Measurements from ENCODE around the gene ARHGAP30. TPM values are rescaled to one million over a fixed set of nuclear protein-coding genes. Genes with fewer than 3 reads are reported as not detected.

ARHGAP30 gene
- total and polyA plus RNA-seq, 12 donors: 1.2 to 16.4 (median 1.9) TPM

GRCh38 chr1:161106431-161106830 lies 36.7 kb upstream of the ARHGAP30 start:
- WGBS, 2 donors: 93 to 94% methylated on average over 1 of the region's 1 CpG
- Histone ChIP-seq H3K4me3 (no peak overlapping the region), H3K36me3 (peaks cover 0 to 37% (median 8%) of the 10 kb centered on the region in 9 donors), H3K9me3 (no peaks in the 10 kb centered on the region), H3K27ac (no peak overlapping the region), H3K27me3 (no peaks in the 10 kb centered on the region), H3K4me1 (peaks cover 0 to 5% (median 1%) of the 10 kb centered on the region in 9 donors)
- intact Hi-C loops (cut with DNase I): no loop called here
- DNase-seq: no peak
- no peak for TF ChIP-seq CTCF (IDR thresholded peaks at IDR 0.05)
- no peak for ATAC-seq

- Histone ChIP-seq H3K27me3 (no peaks in the 10 kb centered on the region), H3K4me3 (no peak overlapping the region), H3K9me3 (no peaks in the 10 kb centered on the region), H3K36me3 (peaks cover 0 to 38% (median 13%) of the 10 kb centered on the region in 9 donors), H3K27ac (peak overlapping the region in 3 of 10 donors; percentile 6 to 44 (median 26)), H3K4me1 (peaks cover 7 to 42% (median 22%) of the 10 kb centered on the region in 9 donors)
- WGBS, 2 donors: 48 to 60% methylated on average over 2 of the region's 2 CpGs
- no peak for ATAC-seq
- DNase-seq: peak in 1 of 2 donors; percentile 41
- no peak for TF ChIP-seq CTCF (IDR thresholded peaks at IDR 0.05)
- intact Hi-C loops (cut with DNase I): no loop called here
Observed at GRCh38 chr1:161100556-161100955, 30.9 kb upstream of the ARHGAP30 start.

- ATAC-seq (peak in 1 of 8 donors; percentile 12), DNase-seq (no peak)
- WGBS, 2 donors: 81 to 87% methylated on average over 9 of the region's 9 CpGs
- H3K9me3 ChIP-seq: no peaks in the 10 kb centered on the region
- TF ChIP-seq CTCF (IDR thresholded peaks at IDR 0.05): no peak
- peaks cover 0 to 38% (median 13%) of the 10 kb centered on the region in 9 donors for H3K36me3 ChIP-seq
- intact Hi-C loops (cut with DNase I): loop anchor here in 9 of 10 donors (2.0 to 10.0 kb wide), 7 partner anchors 52 to 372 kb away; partner anchors contain the start of gene USF1 (in 2 of the 9)
- H3K4me3 ChIP-seq: peak overlapping the region in 5 of 10 donors; percentile 60 to 77 (median 66)
- H3K4me1 ChIP-seq: peaks cover 7 to 43% (median 22%) of the 10 kb centered on the region in 9 donors
- H3K27me3 ChIP-seq: no peaks in the 10 kb centered on the region
- H3K27ac ChIP-seq: peak overlapping the region in 2 of 10 donors; percentile 67 to 68
Observed at GRCh38 chr1:161099090-161099802, 29.6 kb upstream of the ARHGAP30 start.

- intact Hi-C loops (cut with DNase I): loop anchor here in 9 of 10 donors (2.0 to 10.0 kb wide), 7 partner anchors 51 to 371 kb away; partner anchors contain the start of gene USF1 (in 2 of the 9)
- peak in 2 of 9 donors; percentile 4 to 8 for TF ChIP-seq CTCF (IDR thresholded peaks at IDR 0.05)
- Histone ChIP-seq H3K4me3 (peak within 1 kb of the TSS; percentile 15 to 77 (median 60)), H3K9me3 (no peaks in the 10 kb centered on the region), H3K4me1 (peaks cover 7 to 43% (median 22%) of the 10 kb centered on the region in 9 donors), H3K27me3 (no peaks in the 10 kb centered on the region), H3K27ac (peak within 1 kb of the TSS in 9 of 10 donors; percentile 39 to 74 (median 67)), H3K36me3 (peaks cover 0 to 33% (median 13%) of the 10 kb centered on the region in 9 donors)
- WGBS, 2 donors: 14 to 17% methylated on average over 70 to 71 of the region's 71 CpGs
- ATAC-seq (peak; percentile 72 to 94 (median 84)), DNase-seq (peak; percentile 70 to 77)
Observed at GRCh38 chr1:161098210-161099068, 28.7 kb upstream of the ARHGAP30 start, which contains the start of gene KLHDC9. Gene KLHDC9 (plus strand): TSS chr1:161098361. CDS start chr1:161098536, 175 bp downstream.
